ENCODE data around the gene DNAJC22. TPM values are rescaled to one million over a fixed set of nuclear protein-coding genes. Genes with fewer than 3 reads are reported as not detected.
"Not testable (repeated sequence)": the region's sequence is repeated elsewhere in the genome, so short reads cannot be mapped to it uniquely, and the experiment has no call there.

DNAJC22 gene
- total and polyA plus RNA-seq, 2 donors (not counting 1 experiment from before 2014, with no cell fraction given) = 2.4 to 4.8 TPM

GRCh38 chr12:49331380-49332222 is 15.1 kb upstream of the DNAJC22 start:
- TF ChIP-seq EZH2 (IDR thresholded peaks at IDR 0.05; ENCODE audit: low read length, missing control alignments) (no peak), CTCF (conservative IDR thresholded peaks at IDR 0.05 in 1 of 2, IDR thresholded peaks at IDR 0.05 in 1 of 2; ENCODE audit: low read depth in 1 of 2, low read length in 2 of 2) (peak; percentile 80 to 90)
- Histone ChIP-seq H3K4me1 (ENCODE audit: control insufficient read depth, extremely low read depth, insufficient read depth, low read length) (no peaks in the 10 kb centered on the region), H3K4me3 (replicated peaks in 1 of 4; ENCODE audit: control extremely low read depth in 1 of 4, insufficient read depth in 1 of 4, low read depth in 3 of 4, low read length in 4 of 4) (no peak overlapping the region), H4K20me1 (ENCODE audit: control insufficient read depth, extremely low read depth, insufficient read depth, low read length) (no peaks in the 10 kb centered on the region), H3K79me2 (ENCODE audit: control insufficient read depth, insufficient read depth, low read length) (no peaks in the 10 kb centered on the region), H3K36me3 (ENCODE audit: control insufficient read depth, insufficient read depth, low read length) (peaks cover 7% of the 10 kb centered on the region), H3K9ac (ENCODE audit: insufficient read depth, low read length) (no peak overlapping the region), H2AFZ (ENCODE audit: low read length) (no peak overlapping the region), H3K27ac (ENCODE audit: insufficient read depth, low read length) (no peak overlapping the region), H3K27me3 (ENCODE audit: control insufficient read depth, insufficient read depth, low read length) (peaks cover 17% of the 10 kb centered on the region), H3K9me3 (ENCODE audit: control insufficient read depth, insufficient read depth, low read depth, low read length) (no peaks in the 10 kb centered on the region), H3K4me2 (ENCODE audit: extremely low read depth, insufficient read depth, low read length) (no peak overlapping the region)
- DNase-seq (ENCODE audit: low read depth in 2 of 2) = peak; percentile 67 to 83

- DNase-seq (ENCODE audit: low read depth in 2 of 2) = no peak
- H3K9ac ChIP-seq (ENCODE audit: insufficient read depth, low read length) = no peak overlapping the region
- peaks cover 19% of the 10 kb centered on the region for H3K27me3 ChIP-seq (ENCODE audit: control insufficient read depth, insufficient read depth, low read length)
- H3K4me2 ChIP-seq (ENCODE audit: extremely low read depth, insufficient read depth, low read length) = no peak overlapping the region
- no peaks in the 10 kb centered on the region for H3K4me1 ChIP-seq (ENCODE audit: control insufficient read depth, extremely low read depth, insufficient read depth, low read length)
- H3K9me3 ChIP-seq (ENCODE audit: control insufficient read depth, insufficient read depth, low read depth, low read length) = no peaks in the 10 kb centered on the region
- H3K36me3 ChIP-seq (ENCODE audit: control insufficient read depth, insufficient read depth, low read length) = peaks cover 7% of the 10 kb centered on the region
- no peak overlapping the region for H3K4me3 ChIP-seq (replicated peaks in 1 of 4; ENCODE audit: control extremely low read depth in 1 of 4, insufficient read depth in 1 of 4, low read depth in 3 of 4, low read length in 4 of 4)
- no peak overlapping the region for H2AFZ ChIP-seq (ENCODE audit: low read length)
- H3K79me2 ChIP-seq (ENCODE audit: control insufficient read depth, insufficient read depth, low read length) = no peaks in the 10 kb centered on the region
- no peak overlapping the region for H3K27ac ChIP-seq (ENCODE audit: insufficient read depth, low read length)
- no peak for TF ChIP-seq CTCF (conservative IDR thresholded peaks at IDR 0.05 in 1 of 2, IDR thresholded peaks at IDR 0.05 in 1 of 2; ENCODE audit: low read depth in 1 of 2, low read length in 2 of 2)
- no peaks in the 10 kb centered on the region for H4K20me1 ChIP-seq (ENCODE audit: control insufficient read depth, extremely low read depth, insufficient read depth, low read length)
These were observed 14.2 kb upstream of the DNAJC22 start for GRCh38 chr12:49332441-49332861.

- H3K4me2 ChIP-seq (ENCODE audit: extremely low read depth, insufficient read depth, low read length) = no peak overlapping the region
- H3K27me3 ChIP-seq (ENCODE audit: control insufficient read depth, insufficient read depth, low read length) = peaks cover 19% of the 10 kb centered on the region
- no peak overlapping the region for H3K9ac ChIP-seq (ENCODE audit: insufficient read depth, low read length)
- peaks cover 5% of the 10 kb centered on the region for H3K36me3 ChIP-seq (ENCODE audit: control insufficient read depth, insufficient read depth, low read length)
- H3K27ac ChIP-seq (ENCODE audit: insufficient read depth, low read length) = no peak overlapping the region
- H3K4me3 ChIP-seq (replicated peaks in 1 of 4; ENCODE audit: control extremely low read depth in 1 of 4, insufficient read depth in 1 of 4, low read depth in 3 of 4, low read length in 4 of 4) = peak overlapping the region in 1 of 4 experiments; percentile 34
- H2AFZ ChIP-seq (ENCODE audit: low read length) = peak overlapping the region; percentile 57
- no peaks in the 10 kb centered on the region for H3K9me3 ChIP-seq (ENCODE audit: control insufficient read depth, insufficient read depth, low read depth, low read length)
- TF ChIP-seq EZH2 (IDR thresholded peaks at IDR 0.05; ENCODE audit: low read length, missing control alignments) (no peak), CTCF (conservative IDR thresholded peaks at IDR 0.05 in 1 of 2, IDR thresholded peaks at IDR 0.05 in 1 of 2; ENCODE audit: low read depth in 1 of 2, low read length in 2 of 2) (no peak)
- H3K4me1 ChIP-seq (ENCODE audit: control insufficient read depth, extremely low read depth, insufficient read depth, low read length) = no peaks in the 10 kb centered on the region
- DNase-seq (ENCODE audit: low read depth in 2 of 2) = no peak
- no peaks in the 10 kb centered on the region for H4K20me1 ChIP-seq (ENCODE audit: control insufficient read depth, extremely low read depth, insufficient read depth, low read length)
- H3K79me2 ChIP-seq (ENCODE audit: control insufficient read depth, insufficient read depth, low read length) = no peaks in the 10 kb centered on the region
These were observed 13.8 kb upstream of the DNAJC22 start for GRCh38 chr12:49332891-49333371.

DNA sequence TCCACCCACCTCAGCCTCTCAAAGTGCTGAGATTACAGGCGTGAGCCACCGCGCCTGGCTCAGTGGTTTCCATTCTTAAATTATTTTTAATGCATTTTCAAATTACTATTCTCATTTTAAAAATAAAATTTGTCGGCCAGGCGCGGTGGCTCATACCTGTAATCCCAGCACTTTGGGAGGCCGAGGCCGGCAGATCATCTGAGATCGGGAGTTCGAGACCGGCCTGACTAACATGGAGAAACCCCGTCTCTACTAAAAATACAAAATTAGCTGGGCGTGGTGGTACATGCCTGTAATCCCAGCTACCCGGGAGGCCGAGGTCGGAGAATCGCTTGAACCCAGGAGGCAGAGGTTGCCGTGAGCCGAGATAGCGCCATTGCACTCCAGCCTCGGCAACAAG is 12.9 kb upstream of the DNAJC22 start:
- not testable (repeated sequence) for H3K9ac ChIP-seq (ENCODE audit: insufficient read depth, low read length); H3K4me2 ChIP-seq (ENCODE audit: extremely low read depth, insufficient read depth, low read length); H3K4me3 ChIP-seq (replicated peaks in 1 of 4; ENCODE audit: control extremely low read depth in 1 of 4, insufficient read depth in 1 of 4, low read depth in 3 of 4, low read length in 4 of 4); H2AFZ ChIP-seq (ENCODE audit: low read length); H3K36me3 ChIP-seq (ENCODE audit: control insufficient read depth, insufficient read depth, low read length); H3K4me1 ChIP-seq (ENCODE audit: control insufficient read depth, extremely low read depth, insufficient read depth, low read length); H3K9me3 ChIP-seq (ENCODE audit: control insufficient read depth, insufficient read depth, low read depth, low read length); H3K27ac ChIP-seq (ENCODE audit: insufficient read depth, low read length); DNase-seq (ENCODE audit: low read depth in 2 of 2); H4K20me1 ChIP-seq (ENCODE audit: control insufficient read depth, extremely low read depth, insufficient read depth, low read length); H3K79me2 ChIP-seq (ENCODE audit: control insufficient read depth, insufficient read depth, low read length)
- H3K27me3 ChIP-seq (ENCODE audit: control insufficient read depth, insufficient read depth, low read length) = peaks cover 25% of the 10 kb centered on the region

Data from fibroblast of lung (primary cell).